ENCODE results near the gene CELF4. TPM values are rescaled to one million over a fixed set of nuclear protein-coding genes. Genes with fewer than 3 reads are reported as not detected.

The CELF4 gene
- total RNA-seq, 1 experiment from 2014 or later, result not detected

DNA sequence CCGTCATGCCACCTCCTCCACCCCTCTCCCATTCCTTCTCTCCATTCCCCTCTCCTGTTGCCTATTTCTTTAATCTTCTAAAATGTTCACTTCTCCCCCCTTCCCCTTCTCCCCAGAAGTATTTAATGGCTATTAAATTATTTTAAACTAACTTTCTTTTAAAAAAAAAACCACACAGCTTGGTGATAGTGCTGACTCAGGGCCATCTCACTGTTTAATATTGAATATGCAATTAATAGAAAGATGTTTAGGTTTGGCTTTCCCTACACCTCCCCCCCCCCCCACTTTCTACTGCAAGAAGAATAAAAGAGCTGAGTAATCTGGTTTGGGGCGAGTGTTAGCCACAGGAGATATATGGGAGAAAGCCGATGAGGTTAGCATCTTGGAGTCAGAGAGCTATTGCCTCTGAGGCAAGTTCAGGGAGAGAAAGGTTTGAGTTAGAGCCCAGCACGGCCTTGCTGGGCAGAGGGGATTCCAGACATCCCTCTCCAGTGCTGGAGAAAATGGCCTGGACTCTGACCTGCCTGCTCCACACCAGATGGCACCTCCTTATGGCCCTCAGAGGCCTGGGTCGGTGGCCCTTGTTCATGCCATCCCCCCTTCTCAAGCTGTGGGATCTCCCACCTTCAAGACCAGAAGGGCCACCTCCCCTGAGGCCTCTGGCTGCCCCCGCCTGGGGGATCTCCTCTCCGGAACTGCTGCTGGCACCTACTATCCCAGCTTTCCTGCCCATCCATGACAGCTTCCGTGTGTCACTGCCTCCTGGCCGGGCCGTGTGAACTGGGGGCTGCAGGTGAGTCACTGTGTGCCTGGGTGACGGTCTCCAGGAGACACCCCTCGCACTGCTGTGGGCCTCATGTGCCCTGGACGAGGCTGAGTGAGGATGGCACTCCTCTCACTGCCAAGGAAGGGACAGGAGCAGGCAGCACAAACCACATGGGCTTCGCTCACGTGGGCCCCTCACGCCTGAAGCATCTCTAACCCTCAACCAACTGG is 246.9 kb downstream of the CELF4 start:
- no peak for DNase-seq (ENCODE audit: low spot score)

- no peak for DNase-seq (ENCODE audit: low spot score)
Measured at GRCh38 chr18:37317486-37317885, 248.1 kb downstream of the CELF4 start.

DNA sequence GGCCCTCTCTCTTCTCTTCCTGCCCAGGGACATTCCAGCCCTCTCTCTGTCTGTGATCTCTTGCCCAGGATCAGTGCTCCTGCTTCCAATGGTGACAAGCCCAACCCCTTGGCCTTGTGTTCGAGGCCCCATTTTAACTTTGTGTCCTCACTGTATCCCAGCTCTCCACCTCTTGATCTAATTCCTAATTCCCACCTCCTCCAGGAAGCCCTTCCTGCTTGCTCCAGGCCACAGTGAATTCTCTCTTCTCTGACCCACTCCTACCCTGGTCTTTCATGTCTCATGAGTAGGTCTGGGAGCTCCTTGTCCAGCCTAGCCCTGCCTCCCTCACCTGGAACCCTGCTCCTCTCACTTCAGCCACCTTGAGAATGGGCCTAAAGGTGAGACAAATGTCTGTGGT is 249.1 kb downstream of the CELF4 start:
- DNase-seq (ENCODE audit: low spot score), result no peak

DNA sequence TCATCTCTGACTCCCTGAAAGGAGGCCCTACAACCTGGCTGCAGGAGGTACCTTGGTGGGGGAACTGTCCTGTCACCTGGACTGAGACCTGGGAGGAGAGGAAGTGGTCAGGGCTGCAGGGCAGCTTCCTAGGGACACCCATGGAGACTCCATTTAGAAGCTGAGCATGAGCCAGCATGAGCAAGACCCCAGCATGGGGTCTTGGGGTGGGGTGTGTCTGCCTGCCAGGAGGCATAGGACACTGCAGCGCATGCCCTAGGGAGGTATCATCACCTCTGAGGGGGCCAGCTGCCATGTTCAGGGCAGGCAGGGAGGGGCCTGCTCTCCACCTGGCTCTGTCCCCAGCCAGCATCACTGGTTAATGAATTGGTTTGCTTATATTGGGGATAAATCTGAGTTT is 249.7 kb downstream of the CELF4 start:
- no peak for DNase-seq (ENCODE audit: low spot score)

- no peak for DNase-seq (ENCODE audit: low spot score)
Measured at GRCh38 chr18:37314534-37314933, 251.1 kb downstream of the CELF4 start.

DNA sequence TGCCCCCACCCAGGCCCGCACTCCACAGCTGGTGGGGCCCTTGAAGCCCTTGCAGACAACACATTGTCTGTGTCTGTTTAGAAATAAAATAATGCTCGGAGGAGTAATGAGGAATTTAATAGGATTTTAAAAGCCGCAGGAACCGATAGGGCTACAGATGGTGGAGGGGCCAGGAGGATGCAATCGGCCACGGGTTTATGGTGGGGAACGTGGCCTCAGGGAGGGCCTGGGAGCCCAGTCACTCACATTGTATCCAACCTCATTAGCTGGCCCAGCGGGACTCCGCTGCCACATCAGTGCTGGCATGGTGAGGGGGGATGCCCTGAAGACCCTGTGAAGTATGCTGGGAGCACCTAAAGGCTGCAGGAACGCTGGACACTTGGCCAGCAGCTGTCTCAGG is 252.0 kb downstream of the CELF4 start:
- no peak for DNase-seq (ENCODE audit: low spot score)

DNA sequence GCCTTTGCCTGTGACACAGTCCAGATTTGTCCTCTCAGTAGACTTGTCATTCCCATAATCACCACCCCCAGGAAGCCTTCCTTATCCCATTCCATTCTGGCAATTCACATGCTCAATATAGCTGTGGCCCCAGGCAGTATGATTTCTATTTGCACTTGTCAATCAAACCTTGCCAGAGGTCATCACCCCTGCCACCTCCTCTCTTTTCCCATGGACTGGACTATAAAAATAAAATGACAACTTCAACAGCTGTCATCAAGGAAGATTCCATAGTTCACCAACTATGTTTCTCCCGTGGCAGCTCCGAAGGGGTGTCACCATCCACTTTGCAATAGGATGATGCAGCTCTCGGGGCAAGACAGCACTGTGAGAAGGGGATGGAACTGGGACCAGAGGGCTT is 255.7 kb downstream of the CELF4 start:
- no peak for DNase-seq (ENCODE audit: low spot score)

DNA sequence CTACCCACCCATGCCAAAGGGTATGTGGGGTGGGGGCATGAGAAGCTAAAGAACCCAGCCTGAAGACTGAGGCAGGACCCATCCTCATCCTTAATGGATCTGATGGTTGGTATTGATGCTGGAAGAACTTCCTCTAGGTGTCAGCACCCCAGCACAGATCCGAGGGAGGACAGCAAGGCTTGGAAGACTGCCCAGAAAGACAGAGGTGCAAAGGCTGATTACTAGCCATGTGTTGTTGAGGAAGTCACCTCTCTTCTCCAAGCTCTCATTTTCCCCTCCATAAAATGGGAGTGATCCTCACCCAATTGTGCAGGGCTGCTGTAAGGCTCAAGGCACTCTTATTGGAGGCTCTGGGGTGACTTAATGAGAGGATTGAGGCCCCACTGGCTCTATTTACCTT is 256.5 kb downstream of the CELF4 start:
- DNase-seq (ENCODE audit: low spot score), result no peak

DNA sequence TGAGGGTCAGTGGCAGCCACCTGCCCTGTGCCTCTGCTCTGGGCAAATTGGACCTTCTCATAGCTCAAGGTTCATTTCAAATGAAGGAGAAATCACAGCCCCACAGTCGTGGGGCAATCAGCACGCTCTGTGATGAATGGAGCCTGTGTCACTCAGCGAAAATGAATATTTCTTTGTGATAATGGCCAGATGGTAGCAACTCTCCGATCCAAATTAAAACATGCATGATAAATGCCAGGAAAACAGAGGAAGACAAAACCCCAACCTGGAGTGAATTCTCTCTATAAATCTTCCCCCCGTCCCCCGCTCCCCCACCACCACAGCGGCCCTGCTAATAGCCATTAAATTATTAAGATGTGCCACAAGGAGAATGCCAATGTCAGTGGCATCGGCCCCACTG is 258.4 kb downstream of the CELF4 start:
- no peak for DNase-seq (ENCODE audit: low spot score)

GRCh38 chr18:37306432-37306831 is 259.2 kb downstream of the CELF4 start:
- no peak for DNase-seq (ENCODE audit: low spot score)

GRCh38 chr18:37305066-37305465 is 260.5 kb downstream of the CELF4 start:
- no peak for DNase-seq (ENCODE audit: low spot score)

DNA sequence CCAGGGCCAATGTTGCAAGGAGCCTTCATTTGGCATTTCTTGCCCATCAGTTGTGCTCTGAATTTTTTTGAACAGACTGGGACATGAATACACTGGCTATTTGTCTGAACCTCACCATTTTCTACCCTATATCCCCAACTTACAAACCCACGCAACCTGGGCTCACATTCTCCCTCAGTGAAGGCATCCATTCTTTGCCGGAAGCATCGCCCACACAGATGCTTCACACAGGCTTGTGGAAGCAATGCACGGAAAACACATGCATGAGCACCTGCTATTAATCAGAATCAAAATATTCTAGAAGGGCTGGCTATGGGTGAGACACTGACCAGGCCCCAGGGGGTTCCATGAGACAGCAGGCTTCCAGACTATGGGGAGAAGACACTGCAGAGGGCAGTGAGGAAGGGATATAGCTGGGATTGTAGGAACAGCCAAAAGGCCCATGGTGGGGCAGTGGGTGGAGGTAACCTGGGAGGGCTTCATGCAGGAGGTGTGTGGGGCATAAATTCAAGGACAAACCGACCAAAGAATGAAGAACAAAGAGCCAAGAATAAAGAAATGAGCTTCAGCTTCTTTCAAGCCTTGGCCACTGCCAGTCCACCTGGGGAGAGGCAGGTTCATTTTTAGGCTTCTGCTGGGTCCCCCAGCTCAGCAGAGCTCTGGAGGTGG is 261.5 kb downstream of the CELF4 start:
- no peak for DNase-seq (ENCODE audit: low spot score)

DNA sequence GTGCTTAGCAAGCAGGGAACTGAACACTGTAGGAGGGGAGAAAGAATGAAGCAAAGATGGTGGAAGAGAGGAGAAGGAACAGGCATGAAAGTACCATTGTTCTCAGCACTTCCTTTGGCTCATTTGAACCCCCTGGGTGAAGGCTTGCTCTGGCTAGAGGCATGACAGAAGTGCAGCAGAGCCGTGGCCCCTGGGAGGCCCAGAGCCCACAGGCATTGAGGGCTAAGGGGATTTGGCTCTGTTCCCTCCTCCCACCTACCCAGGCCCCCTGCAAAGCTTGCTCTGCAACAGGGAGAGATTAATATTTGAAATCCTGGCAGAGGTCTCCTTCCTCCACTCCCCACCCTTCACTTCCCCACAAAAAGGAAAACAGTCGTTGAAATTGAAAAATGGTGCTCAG is 262.6 kb downstream of the CELF4 start:
- DNase-seq (ENCODE audit: low spot score), result no peak

- no peak for DNase-seq (ENCODE audit: low spot score)
Measured at GRCh38 chr18:37302519-37302918, 263.1 kb downstream of the CELF4 start.

GRCh38 chr18:37299471-37300304 is 265.9 kb downstream of the CELF4 start:
- DNase-seq (ENCODE audit: low spot score), result peak; percentile 97

DNA sequence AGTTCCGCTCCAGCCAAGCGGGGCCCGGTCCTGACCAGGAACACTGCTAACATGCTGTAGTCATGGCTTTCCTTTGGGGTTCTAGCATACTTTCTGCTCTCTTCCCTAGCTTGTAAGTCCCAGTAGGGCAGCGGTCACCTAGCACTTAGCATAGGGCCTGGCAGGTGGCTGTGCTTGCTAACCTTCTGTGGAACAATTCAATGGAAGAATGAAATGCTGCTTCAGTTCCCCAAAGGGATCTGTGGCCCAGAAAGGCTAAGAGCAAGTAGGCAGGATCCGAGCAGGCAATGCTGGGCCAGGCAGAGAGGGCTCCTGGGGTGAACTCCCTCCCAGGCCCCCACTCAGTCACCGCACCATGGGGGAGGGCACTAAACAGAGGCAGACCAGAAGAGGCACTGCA is 266.8 kb downstream of the CELF4 start:
- DNase-seq (ENCODE audit: low spot score), result no peak

DNA sequence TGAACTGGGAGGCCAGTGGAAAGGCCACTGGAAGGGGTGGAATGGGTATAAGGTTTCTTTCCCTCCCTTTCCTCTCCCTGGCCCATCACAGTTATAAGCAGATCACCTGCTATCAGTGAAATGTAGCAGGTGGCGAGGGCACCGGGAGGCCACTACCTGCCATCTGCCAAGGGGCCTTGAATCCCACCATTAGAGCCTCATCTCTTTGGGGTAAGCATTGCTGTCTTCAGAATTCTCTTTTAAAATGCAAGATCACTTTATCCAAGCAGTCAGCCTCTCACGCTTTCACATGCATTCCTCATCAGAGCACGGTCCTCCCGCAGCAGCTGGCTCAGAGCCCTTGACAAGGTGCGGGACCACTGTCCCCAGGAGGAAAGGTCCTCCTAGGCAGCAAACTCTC is 268.5 kb downstream of the CELF4 start:
- no peak for DNase-seq (ENCODE audit: low spot score)

DNA sequence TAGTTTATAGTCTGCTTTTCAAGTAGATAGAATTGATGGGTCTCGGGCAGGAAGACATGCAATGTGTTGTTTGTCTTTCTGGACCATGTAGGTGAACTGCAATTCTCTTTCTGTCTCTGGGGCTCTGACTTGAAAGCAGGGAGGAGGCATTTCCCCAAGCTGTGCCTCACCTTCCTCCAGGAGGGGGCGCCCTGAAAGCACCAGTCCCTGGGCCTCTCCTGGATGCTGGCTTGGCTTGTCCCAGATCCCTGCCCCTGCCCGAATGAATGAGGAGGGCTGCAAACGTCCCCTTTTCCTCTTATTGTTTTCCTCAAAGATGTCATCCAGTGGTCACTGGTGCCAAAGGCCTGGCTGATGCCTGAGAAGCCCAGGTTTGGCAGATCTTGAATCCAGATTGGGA is 270.6 kb downstream of the CELF4 start:
- DNase-seq (ENCODE audit: low spot score), result peak; percentile 13

DNA sequence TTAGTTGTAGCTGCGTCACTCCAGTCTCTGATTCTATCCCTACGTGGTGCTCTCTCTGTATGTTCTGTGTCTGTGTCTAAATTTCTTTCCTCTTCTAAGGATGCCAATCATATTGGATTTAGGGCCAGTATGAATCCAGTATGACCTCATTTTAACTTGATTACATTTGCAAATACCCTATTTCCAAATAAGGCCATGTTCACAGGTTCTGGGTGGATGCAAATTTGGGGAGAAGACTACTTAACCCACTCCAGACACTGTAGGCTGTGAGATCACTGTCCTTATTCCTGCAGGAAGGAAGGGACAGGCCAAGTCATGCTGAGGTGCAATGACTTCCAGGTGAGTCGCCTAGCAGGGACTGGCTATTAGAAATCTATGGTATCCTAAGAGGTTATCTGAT is 272.2 kb downstream of the CELF4 start:
- DNase-seq (ENCODE audit: low spot score), result no peak

GRCh38 chr18:37289423-37289822 is 276.2 kb downstream of the CELF4 start:
- DNase-seq (ENCODE audit: low spot score), result no peak

DNA sequence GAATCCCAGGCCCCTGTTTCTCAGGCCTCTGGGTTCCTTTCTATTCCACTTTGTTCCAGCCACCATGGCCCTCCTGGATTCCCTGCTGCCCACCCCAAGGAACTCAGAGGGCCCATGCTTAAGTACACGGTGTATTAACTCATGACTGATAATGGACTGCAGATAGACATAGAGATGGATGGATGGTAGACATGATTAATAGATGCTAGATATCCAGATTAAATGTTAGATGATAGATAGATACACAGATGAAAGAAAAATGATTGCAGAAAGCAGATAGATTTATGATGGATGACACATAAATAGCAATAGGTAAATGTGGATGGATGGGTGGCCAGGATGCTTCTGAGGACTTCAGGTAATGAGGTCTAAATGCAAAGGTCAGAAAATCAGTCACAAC is 278.0 kb downstream of the CELF4 start:
- no peak for DNase-seq (ENCODE audit: low spot score)

DNA sequence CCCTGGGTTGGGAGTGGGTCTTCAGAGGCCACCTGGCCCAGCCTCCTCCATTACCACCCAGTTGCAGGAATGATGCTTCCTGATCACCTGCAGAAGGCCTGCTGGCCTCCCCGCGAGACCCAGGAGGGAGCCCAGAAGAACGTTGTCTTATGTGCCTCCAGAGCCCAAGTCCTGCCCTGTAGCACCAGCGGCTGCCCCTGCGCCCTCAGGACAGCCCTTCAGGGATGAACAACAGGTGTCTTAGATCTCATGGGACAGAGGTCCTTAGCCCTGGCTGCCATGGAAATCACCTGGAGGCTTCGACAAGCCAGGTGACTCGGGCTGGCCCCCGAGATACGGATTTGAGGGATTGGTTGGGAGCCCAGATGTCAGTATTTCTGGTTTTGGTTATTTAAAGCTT is 278.8 kb downstream of the CELF4 start:
- DNase-seq (ENCODE audit: low spot score), result no peak

All from H4 (cell line).